GM19455 (cell line): ENCODE measurements around the gene ESPN.

Source experiments
- ATAC-seq: cut with Tn5 transposase; IDR thresholded peaks from one replicate; pipeline ENCODE4 v1.9.1; 2021; ENCODE audit not compliant: unreplicated experiment

ESPN gene

GRCh38 chr1:6463120-6463412 is 38.5 kb downstream of the ESPN start:
- ATAC-seq: no peak

- ATAC-seq: no peak
Measured at GRCh38 chr1:6464514-6464836, 39.9 kb downstream of the ESPN start.

GRCh38 chr1:6464915-6465314 is 40.3 kb downstream of the ESPN start:
- ATAC-seq: no peak

DNA sequence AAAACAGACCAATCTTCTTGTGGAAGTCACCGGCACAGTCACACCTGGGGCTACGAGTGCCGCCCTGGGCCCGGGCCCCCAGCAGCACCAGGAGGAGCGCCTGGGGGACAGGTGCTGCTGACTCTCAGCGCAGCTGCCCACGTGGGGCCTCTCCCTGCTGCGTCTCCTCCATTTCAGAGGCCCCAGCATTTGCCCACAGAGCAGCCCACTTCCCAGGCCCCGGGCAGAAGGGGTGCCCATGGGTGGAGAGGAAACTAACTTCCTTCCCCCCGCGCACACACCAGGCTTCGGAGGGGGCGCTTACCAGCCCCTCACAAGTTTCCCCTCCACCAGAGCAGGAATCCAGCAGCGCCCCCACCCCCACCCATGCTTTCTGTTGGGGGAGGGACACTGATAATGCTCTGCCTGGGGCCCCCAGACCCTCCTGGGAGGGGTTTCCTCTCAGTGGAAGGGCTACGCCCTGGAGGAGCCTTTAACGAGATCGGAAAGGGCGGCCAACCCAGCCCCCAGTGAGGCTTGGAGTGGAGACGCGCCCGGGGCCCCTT is 41.0 kb downstream of the ESPN start:
- ATAC-seq: no peak

- ATAC-seq: no peak
Measured at GRCh38 chr1:6466023-6466422, 41.4 kb downstream of the ESPN start, which contains the start of gene TNFRSF25. TNFRSF25 (minus strand) TSS chr1:6466173; CDS start chr1:6466107, 66 bp downstream.

- ATAC-seq: no peak
Measured at GRCh38 chr1:6466751-6467150, 42.2 kb downstream of the ESPN start.

- no peak for ATAC-seq
Measured at GRCh38 chr1:6467224-6467623, 42.6 kb downstream of the ESPN start.

GRCh38 chr1:6467744-6468688 is 43.4 kb downstream of the ESPN start:
- ATAC-seq: no peak

DNA sequence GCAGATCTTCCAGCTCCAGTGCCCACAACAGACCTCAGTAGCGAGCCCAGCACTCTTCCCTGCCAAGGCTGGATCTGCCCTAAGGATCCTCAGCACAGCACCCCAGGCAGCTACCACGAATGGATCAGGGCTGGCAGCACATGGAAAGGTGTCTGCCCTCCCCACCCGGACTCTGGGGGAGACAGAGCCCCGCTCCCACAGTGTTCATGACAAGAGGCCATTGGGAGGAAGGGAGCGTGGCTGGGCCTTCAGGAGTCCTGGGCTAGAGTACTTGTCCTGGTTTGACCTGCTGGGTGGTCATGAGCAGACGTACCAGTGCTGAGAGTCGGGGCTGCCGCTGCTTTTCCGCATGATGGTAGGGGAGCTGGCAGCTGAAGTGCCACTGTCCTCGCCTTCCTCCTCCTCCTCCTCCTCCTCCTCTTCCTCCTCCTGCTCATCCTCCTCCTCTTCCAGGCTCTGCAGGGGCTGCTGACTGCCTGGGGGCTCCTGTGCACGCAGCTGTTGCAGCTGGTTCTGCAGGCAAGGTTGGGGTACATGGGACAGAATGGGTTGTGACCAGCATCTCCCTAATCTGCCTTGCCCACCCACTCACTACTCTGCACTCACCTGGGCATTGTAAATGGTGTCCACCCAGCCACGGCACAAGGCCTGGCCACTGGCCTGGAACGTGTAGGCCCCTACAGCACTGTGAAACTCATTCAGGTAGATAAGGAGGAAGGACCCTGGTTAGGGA is 44.3 kb downstream of the ESPN start:
- ATAC-seq: no peak

GRCh38 chr1:6470132-6471085 is 45.8 kb downstream of the ESPN start:
- ATAC-seq: no peak

DNA sequence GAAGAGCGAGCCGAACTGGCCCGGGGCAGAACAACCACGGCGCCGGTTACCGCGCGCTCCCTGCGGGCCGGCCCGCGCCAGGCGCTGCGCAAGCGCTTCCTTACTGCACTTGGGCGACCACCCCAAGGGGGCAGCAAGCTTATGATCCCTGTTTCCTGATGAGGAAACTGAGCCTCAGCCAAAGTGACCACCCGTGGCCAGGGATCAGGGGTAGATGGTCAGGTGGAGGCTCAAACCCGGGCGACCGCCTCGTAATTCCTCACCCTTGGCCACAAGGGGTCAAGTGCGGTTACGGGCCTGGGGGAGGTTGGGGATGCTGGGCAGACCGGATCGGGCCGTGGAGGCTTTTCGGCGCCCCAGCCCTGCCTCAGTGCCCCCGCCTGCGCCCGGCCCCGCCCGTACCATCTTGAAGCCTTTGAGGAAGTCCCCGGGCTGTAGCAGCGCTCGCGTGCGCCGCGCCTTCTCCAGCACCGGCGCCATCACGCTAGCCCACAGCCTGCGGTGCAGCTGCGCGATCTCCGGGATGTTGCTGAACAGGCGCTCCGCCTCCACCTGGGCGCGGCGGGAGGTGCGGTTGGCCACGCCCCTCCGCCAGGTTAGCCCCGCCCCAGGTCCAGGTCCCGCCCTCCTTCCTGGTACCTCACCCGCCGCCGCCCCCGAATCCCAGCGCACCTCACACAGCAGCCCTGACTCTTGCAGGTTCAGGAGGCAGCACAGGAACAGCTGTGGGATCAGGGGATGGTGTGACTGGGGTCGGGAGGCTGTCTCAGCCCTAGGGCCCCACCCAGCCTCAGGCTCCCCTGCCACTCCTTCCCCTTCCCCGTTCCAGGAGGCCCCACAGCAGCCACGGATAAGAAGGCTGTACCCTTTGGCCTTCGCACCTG is 46.8 kb downstream of the ESPN start:
- no peak for ATAC-seq

GRCh38 chr1:6471970-6472368 is 47.4 kb downstream of the ESPN start:
- ATAC-seq: no peak

GRCh38 chr1:6472391-6472790 is 47.8 kb downstream of the ESPN start:
- ATAC-seq: no peak

- ATAC-seq: no peak
Measured at GRCh38 chr1:6473156-6473555, 48.6 kb downstream of the ESPN start.

GRCh38 chr1:6473974-6474814 is 49.6 kb downstream of the ESPN start:
- no peak for ATAC-seq

- no peak for ATAC-seq
Measured at GRCh38 chr1:6474815-6475282, 50.3 kb downstream of the ESPN start.

GRCh38 chr1:6475381-6476133 is 51.0 kb downstream of the ESPN start:
- ATAC-seq: no peak

DNA sequence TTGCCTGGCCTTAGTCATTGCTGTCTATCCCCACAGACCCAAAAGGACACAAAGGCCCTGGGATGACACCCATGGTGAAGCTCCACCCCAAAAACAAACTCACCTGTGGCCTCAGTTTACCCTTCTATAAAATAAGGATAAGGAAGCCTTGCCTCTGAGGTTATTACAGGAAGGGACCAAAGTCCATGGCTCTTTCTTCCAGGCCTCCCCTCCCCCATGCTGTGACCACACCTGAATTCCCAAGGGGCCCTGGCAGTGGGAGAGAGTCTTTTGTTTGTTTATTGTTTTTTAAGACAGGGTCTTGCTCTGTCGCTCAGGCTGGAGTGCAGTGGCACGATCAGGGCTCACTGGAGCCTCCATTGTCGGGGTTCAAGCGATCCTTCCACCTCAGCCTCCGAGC is 51.9 kb downstream of the ESPN start:
- no peak for ATAC-seq
